HG03045 (cell line): ENCODE results near the gene FGD3.

Experiments
- ATAC-seq: cut with Tn5 transposase; IDR thresholded peaks from one replicate; pipeline ENCODE4 v1.9.1; 2021; ENCODE audit warnings: mild to moderate bottlenecking, moderate library complexity; ENCODE audit not compliant: unreplicated experiment

Gene FGD3

DNA sequence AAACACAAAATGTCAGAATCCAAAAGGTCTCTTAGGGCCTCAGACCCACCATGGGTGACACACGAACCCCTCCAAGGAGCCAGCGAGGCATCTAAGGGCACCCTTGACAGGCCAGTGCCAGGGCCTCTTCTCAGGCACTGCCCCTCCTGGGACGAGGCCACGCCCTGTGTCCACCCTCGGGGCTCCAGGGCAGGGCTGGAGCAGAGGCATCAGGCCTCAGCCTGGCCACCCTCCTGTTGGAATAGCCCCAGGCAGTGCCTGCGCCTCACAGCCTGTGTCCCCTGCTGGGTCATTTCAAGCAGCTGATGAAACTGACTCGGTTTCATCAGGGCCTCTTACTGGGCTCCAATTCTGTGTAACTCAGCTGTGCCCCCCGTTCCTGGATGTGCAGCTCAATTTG, 78.4 kb downstream of the FGD3 start:
- ATAC-seq, result no peak

DNA sequence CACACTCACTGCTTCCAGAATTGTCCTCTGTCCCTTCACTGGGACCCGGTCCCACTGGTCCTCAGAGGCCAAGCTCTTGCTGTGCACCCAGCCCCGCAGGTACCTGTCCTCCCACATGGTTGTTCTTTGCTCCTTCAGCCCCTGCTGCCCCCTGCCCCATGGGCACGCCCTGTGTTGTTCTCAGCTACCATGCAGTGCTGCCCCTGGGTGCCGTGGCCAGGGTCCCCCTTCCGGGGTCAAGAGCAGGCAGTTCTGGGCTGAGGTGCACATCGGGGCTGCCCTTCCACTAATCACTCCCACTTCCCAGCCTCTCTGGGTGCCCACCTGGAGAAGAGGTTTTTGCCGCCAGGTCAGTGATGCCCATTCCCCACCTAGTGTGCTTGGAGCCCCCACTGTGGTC, 79.3 kb downstream of the FGD3 start:
- no peak for ATAC-seq

DNA sequence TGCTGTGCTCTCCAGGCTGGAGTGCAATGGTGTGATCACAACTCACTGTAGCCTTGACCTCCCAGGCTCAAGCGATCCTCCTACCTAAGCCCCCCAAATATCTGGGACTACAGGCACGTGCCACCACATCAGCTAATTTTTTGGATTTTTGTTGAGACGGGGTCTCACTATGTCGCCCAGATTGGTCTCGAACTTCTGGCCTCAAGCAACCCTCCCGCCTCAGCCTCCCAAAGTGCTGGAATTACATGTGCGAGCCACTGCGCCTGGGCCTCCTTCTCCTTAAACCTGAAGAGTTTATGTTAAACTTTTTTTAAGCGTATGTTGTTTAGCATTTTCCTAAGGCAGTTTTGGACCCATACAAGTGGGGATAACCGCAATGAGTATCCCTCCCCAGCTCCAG, 80.4 kb downstream of the FGD3 start:
- ATAC-seq, result no peak

DNA sequence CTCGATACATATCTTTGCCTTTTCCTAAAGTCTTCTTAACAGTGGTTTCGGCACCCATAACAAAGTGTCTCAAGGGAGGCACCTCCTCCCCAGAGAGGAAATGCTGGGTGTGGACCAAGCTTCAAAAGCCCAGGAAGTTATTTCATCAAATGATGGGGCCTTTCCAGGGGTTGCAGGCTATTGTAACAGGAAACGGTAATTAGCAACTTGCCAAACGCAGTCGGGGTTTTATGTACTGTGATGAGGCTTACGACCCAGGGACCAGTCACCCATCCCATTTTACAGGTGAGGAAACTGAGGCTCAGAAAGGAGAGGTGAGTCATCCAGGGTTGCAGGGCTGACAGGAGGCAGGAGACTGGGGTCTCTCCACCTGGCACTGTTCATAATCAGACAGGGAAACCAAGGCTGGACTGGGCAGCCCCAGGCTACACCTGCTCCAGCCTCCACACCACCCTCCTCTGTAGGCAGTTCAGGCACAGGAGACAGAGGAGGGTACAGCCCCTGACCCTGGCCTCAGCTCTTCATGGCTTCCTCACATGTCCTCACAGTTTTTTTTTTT, 81.2 kb downstream of the FGD3 start:
- no peak for ATAC-seq

DNA sequence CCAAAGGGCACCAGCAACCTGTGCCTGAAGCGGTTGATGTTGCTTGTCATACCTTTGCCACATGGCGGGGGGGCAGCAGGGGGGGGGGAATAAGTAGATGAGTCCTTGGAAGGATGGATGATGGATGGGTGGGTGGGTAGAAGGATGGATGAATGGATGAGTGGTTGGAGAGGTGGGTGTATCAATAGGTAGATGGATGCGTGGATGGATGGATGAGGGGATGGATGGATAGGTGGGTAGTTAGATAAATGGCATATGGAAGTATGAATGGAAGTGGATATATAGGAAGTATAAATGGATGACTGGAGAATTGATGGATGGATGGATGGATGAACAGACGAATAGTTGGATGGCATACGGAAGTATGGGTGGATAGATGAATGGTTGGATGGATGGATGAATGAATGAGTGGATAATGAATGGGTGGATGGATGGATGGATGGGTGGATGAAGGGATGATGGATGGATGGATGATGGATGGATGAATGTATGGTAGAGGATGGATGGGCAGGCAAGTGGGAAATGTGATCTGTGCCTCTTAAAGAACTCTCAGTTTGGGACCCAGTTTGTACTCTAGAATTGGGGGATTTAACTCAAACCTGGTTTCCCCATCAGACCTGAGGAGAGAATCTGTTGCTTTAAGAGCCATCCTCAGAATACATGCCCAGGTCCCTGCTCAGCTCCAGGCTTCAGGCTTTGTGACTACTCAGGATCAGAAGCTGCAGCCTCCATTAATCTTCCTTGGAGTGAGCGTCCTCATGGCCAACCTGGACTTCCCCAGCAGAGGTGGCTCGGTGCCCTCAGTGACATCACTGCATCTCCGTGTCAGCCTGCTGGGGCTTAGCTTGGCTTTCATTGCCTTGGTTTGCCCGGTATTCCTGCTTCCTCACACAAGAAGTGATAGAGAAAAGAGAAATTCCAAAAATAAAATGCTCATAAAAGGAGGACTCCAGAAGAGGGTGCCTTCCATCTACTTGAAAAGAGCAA, 83.6 kb downstream of the FGD3 start:
- no peak for ATAC-seq

DNA sequence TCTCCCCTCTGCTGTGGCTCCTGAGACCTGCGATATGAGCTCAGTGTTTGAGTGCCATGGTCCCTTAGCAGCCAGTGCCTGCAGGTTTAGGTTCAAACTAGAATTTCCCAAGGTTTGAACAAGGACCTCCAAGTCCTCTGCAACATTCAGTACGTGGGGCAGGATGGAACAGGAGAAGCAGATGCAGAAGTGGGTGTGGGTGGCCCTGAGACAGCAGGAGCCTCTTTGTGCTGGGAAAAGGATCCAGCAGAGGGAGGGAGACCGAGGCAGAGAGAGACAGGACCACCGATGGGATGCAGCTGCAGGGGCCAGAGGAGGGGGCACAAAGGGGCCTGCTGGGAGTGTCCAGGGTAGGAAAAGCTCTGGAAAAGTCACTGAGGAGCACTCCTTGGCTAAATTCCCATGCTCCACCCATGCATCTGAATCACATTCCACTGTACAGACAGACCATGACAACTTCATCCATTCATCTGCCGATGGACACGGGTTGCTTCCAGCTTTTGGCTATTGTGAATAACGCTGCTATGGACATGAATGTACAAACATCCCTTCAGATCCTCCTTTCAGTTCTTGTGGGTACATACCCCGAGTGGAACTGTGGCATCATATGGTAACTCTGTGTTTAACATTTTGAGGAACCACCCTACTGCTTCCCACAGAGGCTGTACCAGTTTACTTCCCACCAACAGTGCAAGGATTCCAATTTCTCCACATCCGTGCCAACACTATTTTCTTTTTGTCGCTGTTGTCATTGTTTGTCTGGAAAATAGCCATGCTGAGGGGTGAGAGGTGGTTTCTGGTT, 84.5 kb downstream of the FGD3 start:
- no peak for ATAC-seq

DNA sequence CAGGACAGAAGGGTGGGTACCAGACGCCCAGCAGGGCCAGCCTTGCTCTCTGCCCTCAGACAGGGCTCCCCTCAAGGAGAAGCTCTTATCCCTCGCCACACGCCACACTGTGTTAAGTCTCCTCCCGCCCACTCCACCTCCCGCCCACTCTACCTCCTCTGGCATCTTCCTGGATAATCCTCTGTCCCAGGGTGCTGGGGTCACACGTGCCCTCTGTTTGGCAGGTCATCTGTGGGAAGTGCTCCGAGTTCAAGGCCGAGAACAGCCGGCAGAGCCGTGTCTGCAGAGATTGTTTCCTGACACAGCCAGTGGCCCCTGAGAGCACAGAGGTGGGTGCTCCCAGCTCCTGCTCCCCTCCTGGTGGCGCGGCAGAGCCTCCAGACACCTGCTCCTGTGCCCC, 85.2 kb downstream of the FGD3 start:
- no peak for ATAC-seq

DNA sequence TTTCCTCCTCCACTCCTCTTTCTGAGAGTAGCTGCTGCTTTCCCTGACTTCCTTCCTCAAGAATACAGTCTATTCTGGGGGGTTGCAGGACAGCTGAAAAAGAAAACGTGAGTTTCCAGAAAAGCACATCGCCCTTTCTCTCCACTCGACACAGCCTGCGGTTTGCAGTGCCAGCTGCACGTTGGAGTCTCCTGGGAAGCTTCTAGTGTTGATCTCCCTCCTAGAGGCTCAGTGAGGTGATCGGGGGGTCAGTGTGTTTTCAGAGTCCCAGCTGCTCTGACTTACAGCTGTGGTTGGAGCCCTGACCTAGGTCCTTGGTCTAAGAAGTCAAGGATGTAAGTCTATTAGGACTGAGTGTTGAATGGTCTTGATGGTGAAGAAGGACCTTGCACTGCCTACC, 86.2 kb downstream of the FGD3 start:
- no peak for ATAC-seq

DNA sequence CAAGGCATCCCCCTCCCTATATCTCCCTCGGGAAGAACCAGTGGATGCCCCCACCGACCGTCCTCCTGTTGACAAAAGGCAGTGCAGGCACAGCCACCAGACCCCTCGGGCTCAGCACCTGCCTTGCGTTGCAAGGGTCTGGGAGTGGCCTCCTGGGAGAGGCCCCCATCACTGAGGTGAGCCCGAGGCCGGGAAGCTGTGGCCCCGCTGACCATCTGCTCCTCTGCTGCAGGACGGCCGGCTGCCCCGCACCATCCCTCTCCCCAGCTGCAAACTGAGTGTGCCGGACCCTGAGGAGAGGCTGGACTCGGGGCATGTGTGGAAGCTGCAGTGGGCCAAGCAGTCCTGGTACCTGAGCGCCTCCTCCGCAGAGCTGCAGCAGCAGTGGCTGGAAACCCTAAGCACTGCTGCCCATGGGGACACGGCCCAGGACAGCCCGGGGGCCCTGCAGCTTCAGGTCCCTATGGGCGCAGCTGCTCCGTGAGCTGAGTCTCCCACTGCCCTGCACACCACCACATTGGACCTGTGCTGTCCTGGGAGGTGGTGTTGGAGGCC, 87.9 kb downstream of the FGD3 start:
- no peak for ATAC-seq

DNA sequence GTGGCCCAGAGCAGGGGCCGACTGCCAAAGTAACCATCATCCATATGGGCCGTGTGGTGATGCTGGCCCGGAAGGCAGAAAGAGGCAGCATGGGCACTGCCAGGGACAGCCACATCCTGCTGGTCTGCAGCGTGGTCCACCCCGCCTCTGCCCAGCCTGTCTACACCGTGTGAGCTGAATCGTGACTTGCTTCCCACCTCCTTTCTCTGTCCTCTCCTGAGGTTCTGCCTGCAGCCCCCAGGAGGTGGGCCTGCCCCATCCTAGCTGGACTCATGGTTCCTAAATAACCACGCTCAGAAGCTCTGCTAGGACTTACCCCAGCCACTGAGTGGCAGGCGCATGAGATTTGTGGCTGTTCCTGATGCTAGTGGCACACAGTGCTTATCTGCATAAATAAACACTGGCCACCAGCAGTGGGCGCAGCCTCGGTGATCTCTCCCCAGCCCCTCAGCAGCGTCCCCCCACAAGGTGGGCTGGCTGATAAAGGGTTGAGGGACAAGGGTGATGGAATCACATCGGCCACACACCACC, 88.6 kb downstream of the FGD3 start:
- ATAC-seq, result no peak

DNA sequence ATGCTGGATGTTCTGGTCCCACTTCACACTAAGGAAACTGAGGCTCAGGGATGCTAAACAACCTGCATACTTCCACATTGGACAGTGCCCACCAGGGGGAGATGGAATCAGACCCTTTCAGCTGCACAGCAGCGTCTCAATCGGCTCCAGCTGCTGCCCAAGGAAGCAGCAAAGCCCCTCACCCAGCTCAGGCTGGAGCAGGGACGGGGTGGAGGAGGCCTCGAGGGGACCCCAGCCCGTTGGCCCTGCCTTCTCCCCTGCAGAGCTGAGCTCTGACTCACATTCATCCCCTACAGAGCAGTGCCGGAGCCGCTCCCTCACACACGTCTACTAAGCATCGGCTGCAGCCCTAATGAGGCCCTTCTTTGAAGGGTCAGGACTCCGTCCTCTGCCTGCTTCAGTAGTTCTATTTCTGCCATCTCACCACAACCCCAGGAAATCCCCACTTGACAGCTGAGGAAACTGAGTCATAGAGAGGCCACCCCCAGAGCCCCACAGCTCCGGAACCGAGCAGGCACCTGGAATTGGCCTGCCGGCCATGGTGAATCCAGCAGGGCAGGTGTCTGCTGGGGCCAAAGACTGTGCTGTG, 89.7 kb downstream of the FGD3 start:
- no peak for ATAC-seq

DNA sequence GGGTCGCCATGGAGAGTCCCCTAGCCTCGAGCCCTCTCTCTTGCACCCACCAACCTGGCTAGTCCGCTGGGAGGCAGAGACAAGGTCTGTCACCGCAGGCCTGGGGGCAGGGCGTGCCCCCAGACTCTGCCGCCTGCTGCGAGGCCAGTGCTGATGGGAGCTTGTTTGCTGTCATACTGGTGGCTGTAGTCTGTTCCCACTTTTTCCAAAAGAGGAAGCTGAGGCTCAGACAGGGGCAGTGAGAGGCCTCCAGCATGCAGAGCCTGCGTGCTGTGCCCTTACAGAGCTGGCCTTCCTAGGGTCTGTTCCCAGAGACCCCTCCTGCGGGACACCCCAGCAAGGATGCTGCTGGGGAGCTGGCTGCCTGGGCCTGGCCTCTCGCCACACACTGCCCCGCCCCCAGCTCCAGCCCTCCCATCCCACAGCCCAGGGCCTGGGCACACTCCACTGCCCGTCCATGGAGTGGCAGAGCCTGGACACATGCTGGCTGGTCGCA, 90.2 kb downstream of the FGD3 start:
- no peak for ATAC-seq

DNA sequence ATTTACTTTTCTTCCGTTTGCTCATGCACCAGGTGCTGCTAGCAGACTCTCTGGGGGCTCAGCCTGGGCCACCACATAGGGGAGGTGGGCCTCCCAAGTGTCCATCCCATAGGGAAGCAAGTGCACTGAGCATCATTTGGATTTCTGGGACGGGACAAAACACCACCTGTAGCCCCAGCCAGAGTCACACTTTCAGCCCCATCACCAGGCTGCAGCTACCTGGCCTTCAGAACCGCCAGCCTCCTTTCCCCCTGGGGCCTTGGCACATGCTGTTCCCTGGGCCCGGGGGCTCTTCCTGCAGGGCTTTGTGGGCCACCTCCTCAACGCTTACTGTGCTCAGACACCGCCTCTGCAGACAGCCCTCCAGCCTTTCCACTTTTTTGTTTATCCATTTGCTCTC, 91.6 kb downstream of the FGD3 start:
- no peak for ATAC-seq

DNA sequence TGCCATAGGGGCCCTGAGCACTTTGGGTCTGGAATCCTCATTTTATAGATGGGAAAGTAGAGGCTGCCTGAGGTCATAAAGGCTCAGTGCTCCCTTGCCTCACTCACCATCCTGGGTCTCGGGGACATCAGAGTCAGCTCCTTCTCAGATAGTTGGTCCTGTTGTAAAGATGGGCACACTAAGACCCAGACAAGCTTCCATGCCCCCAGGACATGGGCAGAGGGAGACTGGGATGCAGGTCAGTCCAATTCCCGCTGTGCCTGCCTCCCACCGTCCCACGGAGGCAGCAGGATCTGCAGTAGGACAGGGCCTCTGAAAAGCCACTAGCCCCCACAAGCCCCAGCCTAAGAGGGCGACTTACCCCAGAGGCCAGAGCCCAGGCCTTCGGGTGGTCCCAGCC, 92.1 kb downstream of the FGD3 start:
- ATAC-seq, result no peak

DNA sequence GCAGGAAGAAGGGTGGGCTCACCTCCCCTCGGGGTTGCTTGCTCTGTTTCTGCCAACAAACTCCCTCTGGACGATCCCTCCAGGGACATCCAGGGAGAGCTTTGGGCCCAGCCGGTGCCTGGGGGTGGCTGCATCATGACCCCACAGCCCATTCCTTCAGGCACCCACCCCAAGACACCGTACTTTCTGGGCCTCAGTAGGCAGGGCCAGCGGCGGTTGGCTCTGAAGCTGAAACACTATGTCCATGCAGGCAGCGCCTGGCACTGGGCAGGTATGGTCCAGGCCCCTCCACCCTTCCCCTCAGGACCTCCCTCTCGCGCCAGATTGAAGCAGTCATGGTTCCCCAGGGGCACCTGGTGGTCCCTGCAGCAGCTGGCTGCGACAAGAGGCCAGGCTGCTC, 92.7 kb downstream of the FGD3 start:
- ATAC-seq, result no peak

DNA sequence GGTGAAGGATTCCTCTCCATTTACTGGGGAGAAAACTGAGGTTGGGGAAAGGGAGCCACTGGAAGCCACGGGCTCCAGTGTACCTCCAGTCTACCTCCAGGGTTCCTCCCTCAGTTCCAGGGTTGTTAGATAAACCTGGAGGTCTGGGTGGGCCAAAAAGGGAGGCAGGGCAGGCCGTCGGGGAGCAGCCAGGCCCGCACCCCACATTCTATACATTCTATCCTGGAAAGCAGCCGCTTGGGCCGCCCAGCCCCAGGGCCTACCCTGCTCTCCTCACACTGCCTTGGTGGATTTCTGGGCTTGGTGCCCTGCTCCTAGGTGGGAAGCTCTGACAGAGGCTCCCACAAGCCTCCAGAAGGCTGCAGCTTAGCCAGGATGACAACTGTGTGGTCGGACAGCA, 93.1 kb downstream of the FGD3 start:
- ATAC-seq, result no peak

DNA sequence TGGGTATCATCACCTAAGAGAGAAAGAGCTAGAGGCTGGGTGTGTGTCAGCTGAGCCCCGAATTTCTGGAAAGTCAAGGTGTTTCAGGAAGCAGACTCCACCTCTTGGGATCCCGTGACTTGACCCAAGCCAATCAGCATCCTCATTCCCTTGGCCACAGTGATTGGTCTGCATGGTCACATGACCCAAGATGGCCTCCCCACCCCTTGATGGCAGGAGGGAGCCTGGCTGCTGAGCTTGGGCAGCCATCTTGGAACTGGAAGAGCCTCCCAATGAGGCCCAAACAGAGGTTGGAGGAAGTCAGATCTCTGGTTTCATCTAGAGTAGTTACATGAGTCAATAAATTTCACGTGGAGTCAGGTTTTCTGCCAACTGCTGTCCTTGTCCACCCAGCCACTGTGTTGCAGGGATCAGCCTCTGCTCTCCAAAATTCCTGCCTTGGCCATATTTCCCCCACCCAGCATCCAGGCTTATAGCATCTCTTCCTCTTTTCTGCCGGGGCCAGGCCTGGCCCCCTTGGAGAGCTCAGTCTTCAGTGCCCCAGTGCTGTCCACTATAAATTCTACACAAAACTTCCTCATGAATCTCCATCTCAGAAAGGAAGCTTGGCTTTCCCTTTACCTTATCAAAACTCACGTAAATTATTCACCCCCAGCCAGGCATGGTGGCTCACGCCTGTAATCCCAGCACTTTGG, 93.9 kb downstream of the FGD3 start:
- no peak for ATAC-seq

DNA sequence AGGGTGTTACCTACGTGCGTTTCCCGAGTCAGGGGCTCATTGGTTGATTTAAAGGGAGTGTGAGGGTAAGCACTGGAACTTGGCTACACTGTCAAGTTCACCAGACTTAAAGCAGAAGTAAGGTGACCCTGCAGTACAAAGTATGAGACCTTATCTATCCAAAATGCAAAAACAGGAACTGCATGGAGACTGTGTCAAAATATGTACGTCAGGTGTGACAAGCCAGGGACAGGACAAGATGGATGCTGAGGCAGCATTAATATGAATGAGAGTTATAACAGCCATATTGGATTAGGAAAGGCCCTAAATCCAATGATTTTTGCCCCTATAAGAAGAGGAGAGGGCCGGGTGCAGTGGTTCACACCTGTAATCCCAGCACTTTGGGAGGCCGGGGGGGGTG, 95.8 kb downstream of the FGD3 start:
- no peak for ATAC-seq

DNA sequence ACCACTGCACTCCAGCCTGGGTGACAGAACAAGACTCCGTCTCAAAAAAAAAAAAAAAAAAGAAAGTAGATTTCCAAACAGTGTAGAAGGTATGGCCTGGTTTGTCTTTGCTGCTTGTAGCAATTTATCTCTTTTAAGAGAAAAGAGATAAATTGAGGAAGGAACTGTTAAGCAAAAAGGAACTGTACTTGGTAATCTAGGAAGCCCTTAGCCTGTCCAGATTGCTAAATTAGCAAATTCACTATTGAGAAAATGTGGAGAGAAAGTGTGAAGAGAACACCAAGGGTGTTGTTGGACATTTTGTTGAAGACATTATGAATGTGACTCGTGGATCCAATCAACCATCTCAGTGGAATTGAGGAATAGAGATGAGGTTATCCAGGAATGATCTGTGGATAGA, 98.2 kb downstream of the FGD3 start:
- ATAC-seq, result no peak
